CD4-positive, alpha-beta T cell treated with Interleukin-2 at 100 ng/mL for 4 hours (primary cell): ENCODE measurements around the gene UCN.
A peak's percentile ranks its signal among the peaks of the same experiment; 100 is the strongest.
"Not testable (repeated sequence)": the region's sequence is repeated elsewhere in the genome, so short reads cannot be mapped to it uniquely, and the experiment has no call there.

ENCODE experiments used
- DNase-seq: peaks from one replicate; pipeline ENCODE4 v3.0.0-alpha.2; 2020; ENCODE audit warnings: low spot score

Gene UCN

GRCh38 chr2:27308359-27308881 lies at the start of gene UCN:
UCN (minus strand) TSS chr2:27308445; CDS start chr2:27307895, 550 bp downstream.
- no peak for DNase-seq

DNA sequence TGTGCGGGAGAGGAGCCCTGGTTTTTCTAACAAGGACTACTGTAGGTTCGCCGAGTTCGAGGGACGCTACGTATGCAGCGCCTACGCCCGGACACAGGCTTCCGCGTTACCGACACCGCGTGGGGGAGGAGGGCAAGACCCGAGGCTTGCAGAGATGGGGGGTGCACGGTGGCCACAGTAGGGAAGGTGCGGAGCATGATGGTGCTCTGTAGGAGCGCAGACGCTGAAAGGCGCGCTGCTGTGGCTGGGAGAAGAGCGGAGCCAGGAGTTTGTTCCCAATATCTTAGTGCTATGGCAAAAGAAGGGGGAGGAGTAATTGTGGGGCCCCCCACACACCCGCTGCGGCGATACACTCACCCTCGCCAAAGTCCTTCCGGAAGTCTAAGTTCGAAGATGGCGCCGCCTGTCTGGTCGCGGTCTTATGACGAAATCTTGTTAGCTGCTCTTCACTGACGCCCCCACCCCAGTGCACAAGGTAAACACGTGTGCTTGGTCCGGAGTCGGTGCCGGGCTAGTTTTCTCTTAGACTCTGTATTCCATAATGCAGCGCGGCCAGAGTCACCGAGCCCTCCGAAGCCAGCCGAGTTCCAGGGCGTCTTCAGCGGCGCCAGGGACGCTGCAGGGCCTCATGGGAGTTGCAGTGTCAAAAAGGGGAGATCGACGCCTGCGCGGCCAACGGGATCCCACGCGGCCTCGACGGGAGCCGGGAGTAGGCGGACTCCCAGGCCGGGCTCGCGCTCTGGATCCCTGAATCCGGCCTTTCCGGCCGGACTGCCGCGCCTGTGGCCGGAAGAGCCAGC lies 48.3 kb upstream of the UCN start, which contains the start of gene GTF3C2:
GTF3C2 (minus strand) TSS at position 383 of the 800 bp plus-strand sequence. CDS start 13,210 bp downstream, outside the sequence.
- DNase-seq: peak; percentile 95

DNA sequence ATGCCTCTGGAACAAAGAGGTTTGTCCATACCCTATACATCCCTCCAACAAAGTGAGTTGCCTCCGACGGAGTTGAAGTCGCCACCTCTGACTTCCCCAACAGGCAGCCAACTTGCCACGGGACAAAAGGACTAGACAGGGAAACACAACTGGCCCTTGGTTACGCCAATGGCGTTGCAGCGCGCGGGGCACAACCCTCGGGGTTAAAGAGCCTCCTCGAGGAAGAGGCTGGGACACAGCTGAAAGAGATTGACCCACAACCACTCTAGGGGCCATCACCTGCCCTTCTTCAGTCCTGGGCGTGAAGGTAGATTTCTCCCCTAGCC lies 47.8 kb upstream of the UCN start:
- DNase-seq: no peak

GRCh38 chr2:27354597-27354927 lies 46.3 kb upstream of the UCN start:
- DNase-seq: no peak

GRCh38 chr2:27353762-27354596 lies 45.7 kb upstream of the UCN start:
- no peak for DNase-seq

- DNase-seq: not testable (repeated sequence)
Observed at GRCh38 chr2:27353386-27353761, 45.1 kb upstream of the UCN start.

- peak; percentile 26 for DNase-seq
Observed at GRCh38 chr2:27351802-27352598, 43.8 kb upstream of the UCN start.

DNA sequence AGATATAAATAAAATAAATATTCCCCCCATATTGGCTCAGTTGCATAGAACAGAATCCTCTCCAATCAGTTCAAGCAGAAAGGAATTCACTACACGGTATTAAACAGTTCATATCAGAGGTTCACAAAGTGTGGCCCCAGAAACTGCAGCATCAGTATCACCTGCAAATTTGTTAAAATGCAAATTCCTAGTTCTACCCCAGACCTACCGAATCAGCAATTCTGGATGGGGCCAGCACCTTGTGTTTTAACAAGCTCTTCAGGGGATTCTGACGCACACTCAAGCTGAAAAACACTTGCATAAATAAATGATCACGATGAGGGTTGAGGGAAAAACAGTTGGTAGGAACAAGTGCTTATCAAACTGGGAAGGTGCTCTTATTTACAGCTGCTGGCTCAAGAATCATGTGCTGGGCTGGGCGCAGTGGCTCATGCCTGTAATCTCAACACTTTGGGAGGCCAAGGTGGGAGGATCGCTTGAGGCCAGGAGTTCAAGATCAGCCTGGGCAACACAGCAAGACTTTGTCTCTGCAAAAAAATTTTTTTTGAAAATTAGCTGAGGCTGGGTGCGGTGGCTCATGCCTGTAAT lies 42.0 kb upstream of the UCN start:
- no peak for DNase-seq

DNA sequence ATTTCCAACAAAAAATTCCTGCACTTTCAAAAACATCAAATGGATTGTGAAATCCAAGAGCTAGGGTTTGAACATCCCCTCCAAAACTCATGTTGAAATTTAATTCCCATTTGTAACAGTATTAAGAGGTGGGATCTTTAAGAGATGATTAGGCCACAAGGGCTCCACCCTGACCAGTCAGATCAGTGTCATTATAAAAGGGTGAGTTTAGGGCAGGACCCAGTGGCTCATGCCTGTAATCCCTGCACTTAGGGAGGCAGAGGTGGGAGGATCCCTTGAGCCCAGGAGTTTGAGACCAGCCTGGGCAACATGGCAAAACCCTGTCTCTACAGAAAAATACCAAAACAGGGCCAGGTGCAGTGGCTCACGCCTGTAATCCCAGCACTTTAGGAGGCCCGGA lies 39.4 kb upstream of the UCN start:
- DNase-seq: no peak

DNA sequence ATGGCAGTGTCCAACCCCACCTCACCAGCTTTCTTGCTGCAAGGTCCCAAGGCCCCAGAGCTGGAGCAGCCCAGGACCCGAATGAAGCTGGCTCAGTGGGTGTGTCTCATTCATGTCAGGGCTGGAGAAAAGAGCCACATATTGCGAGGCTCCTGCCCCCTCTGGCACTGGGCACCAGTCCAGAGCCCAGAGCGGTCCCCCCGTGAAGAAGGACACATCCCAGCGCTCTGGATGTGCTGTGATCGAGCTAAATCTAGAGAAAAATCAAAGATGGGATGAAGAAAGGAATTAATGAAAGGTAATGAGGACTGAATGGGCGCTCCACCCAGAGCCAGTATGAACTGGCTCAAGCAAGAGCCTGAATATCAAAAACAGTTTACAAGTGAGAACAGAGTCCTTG lies 27.9 kb upstream of the UCN start:
- DNase-seq: no peak

DNA sequence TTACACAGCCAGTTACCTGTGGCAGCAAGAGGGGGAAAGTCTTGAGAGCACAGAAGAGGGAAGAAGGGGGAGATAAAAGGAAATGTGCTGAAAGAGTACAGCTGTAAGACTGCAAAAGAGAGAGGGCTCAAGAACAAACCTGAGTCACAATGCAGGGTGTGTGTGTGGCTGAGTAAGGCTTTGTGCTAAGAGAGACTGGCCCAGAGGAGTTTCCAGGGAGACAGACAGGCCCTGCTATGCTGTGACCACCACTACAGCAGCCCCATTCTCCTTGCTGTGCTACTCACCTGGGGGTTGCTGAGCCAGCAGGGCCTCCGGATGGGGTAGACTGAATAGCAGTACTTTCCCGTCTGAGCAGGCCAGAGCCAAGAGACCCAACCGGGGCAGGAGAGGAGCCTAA lies 27.1 kb upstream of the UCN start:
- no peak for DNase-seq

- DNase-seq: no peak
Observed at GRCh38 chr2:27324720-27325119, 16.5 kb upstream of the UCN start.

GRCh38 chr2:27323596-27324285 lies 15.5 kb upstream of the UCN start:
- DNase-seq: no peak

- DNase-seq: peak; percentile 86
Observed at GRCh38 chr2:27322766-27323595, 14.7 kb upstream of the UCN start, which contains the start of gene MPV17. MPV17 (minus strand) TSS chr2:27323097; CDS start chr2:27322517, 580 bp downstream.

DNA sequence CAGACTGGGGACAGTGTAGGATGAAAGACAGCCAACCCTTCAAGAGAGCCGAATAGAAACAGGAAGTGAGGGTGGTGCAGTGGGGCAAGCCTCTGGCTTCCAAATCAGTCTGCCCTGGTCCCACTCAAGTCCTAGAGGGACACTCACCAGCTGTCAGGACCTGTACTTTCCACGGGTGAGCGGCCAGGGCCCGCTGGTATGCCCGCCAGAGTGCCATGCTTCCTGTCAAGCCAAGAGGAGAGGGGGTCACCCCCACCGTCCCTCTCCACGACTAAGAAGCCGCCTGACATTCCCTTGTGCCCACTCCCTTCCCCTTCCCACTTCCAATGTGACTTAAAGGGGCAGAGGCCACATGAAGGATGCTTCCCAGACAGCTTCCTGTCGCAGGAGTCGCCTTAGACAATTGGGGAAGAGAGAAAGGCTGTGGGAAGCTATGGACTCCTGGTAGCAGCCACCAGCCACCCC lies 14.1 kb upstream of the UCN start:
- no peak for DNase-seq

- DNase-seq: no peak
Observed at GRCh38 chr2:27320958-27321543, 12.8 kb upstream of the UCN start.

GRCh38 chr2:27319839-27320238 lies 11.6 kb upstream of the UCN start:
- not testable (repeated sequence) for DNase-seq

DNA sequence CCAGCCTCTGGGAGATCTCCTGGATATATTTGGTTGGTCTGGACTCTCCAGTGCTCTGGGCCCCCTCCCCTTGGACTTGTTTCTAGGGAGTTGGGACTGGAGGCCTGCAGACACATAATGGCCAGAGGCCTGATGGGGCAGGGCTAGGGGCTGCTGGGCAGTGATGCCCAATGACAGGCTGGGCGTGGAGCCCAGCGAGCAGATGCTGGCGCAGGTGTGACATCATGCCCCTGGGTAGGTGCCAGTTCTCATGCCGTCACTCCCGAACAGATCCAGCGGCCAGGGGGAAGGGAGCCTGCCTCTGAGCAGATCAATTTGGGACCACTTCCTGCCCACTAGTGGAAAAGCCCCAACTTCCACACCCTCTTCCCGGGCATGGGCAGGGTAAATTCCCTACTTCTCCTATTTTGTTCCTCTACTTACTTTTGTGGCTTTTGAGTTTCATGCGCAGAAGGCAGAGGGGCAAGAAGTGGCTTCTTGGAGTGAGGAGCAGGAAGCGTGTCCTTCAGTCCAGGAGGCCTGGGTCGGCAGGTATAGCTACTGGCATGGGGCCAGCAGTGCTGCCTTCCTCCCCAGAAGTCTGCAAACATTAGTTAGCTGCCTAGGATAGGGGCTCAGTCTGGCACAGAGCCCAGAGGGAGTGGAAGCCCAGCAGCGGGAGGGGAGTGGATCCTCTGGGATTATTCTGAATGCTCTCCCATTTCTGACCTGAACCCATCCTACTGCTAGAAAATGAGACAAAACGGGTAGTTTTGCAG lies 8.6 kb upstream of the UCN start:
- no peak for DNase-seq

GRCh38 chr2:27315122-27315521 lies 6.9 kb upstream of the UCN start:
- no peak for DNase-seq
